ENCODE data around the gene PLXDC1. TPM values are rescaled to one million over a fixed set of nuclear protein-coding genes. Genes with fewer than 3 reads are reported as not detected.

The PLXDC1 gene
- total and polyA plus RNA-seq, 2 of the 8 experiments (the other 6 are each of a cell fraction or from before 2014, with no cell fraction given) = 4.1 to 14.6 TPM

DNA sequence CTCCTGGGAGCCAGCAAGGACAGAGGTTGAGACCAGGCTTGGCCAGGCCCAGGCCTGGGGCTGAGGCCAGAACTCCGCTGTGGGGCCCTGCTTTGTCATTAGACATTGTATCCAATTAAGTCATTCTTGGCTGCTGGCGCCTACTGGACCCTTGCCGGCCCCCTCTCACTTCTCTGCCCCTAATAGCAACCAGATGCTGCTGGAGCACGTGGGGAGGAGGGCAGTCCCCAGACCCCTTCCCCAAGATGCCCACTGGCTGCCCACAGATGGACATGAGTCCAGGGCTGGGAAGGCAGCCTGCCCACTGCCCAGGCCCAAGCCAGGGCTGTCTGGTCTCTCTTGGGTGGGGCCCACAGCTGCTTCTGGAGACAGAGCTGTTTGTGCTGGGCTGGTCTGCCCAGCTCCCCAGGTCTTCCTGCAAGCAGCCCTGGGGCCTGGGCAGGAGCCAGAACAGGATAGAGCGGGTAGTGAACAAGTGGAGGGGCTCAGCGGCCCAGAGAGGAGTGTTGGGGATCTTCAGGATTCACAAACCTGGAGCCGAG lies 7.8 kb downstream of the PLXDC1 start:
- Histone ChIP-seq H3K4me2 (ENCODE audit: insufficient read depth in 1 of 2, low read depth in 2 of 2, low read length in 2 of 2) (no peak overlapping the region), H3K79me2 (ENCODE audit: control insufficient read depth in 1 of 2, insufficient read depth in 2 of 2, low read length in 2 of 2) (no peaks in the 10 kb centered on the region), H4K8ac (ENCODE audit: extremely low read depth, insufficient read depth, low read length) (no peak overlapping the region), H3K9me3 (ENCODE audit: insufficient read depth in 2 of 2, low read depth in 1 of 2, low read length in 1 of 2) (no peaks in the 10 kb centered on the region), H2BK120ac (replicated peaks; ENCODE audit: low read depth, low read length) (no peak overlapping the region), H2BK12ac (ENCODE audit: low read depth, low read length) (no peak overlapping the region), H2AFZ (ENCODE audit: low read length) (no peak overlapping the region), H2AK5ac (ENCODE audit: low read depth, low read length) (no peak overlapping the region), H3K14ac (ENCODE audit: insufficient read length) (no peak overlapping the region), H4K91ac (replicated peaks; ENCODE audit: insufficient read length, low read length) (no peak overlapping the region), H3K27ac (ENCODE audit: low read depth, low read length) (no peak overlapping the region), H3K4ac (replicated peaks; ENCODE audit: insufficient read length, low read depth, low read length) (no peak overlapping the region), H3K23me2 (ENCODE audit: low read depth, low read length) (no peaks in the 10 kb centered on the region), H2BK5ac (ENCODE audit: low read depth, low read length) (no peak overlapping the region), H3K9ac (replicated peaks in 1 of 4; ENCODE audit: extremely low read depth in 1 of 4, low read depth in 3 of 4, low read length in 3 of 4) (no peak overlapping the region), H2BK15ac (ENCODE audit: low read length) (no peak overlapping the region), H3K18ac (ENCODE audit: extremely low read depth, low read length) (no peak overlapping the region), H3K56ac (replicated peaks; ENCODE audit: insufficient read length, low read depth, low read length) (no peak overlapping the region), H3K23ac (ENCODE audit: insufficient read length) (no peak overlapping the region), H2BK20ac (ENCODE audit: low read length) (no peak overlapping the region), H3K79me1 (ENCODE audit: low read depth, low read length) (no peaks in the 10 kb centered on the region), H3K36me3 (ENCODE audit: control insufficient read depth in 2 of 4, insufficient read depth in 4 of 4, low read length in 3 of 4) (no peaks in the 10 kb centered on the region), H3K4me1 (replicated peaks in 1 of 4; ENCODE audit: control insufficient read depth in 3 of 4, insufficient read depth in 4 of 4, low read length in 3 of 4) (0 out of 7 replicates have a peak, but pooled peaks cover 0 to 4% (median 0%) of the 10 kb centered on the region in 4 experiments), H4K20me1 (replicated peaks in 1 of 2; ENCODE audit: control insufficient read depth in 1 of 2, insufficient read depth in 2 of 2, low read length in 2 of 2) (no peaks in the 10 kb centered on the region), H4K5ac (ENCODE audit: insufficient read length, low read depth, low read length) (no peak overlapping the region), H3K27me3 (replicated peaks in 1 of 4; ENCODE audit: control insufficient read depth in 3 of 4, extremely low read depth in 1 of 4, insufficient read depth in 3 of 4, low read length in 3 of 4) (no peaks in the 10 kb centered on the region), H3K4me3 (ENCODE audit: extremely low read depth in 1 of 4, insufficient read depth in 2 of 4, low read depth in 3 of 4, low read length in 4 of 4) (no peak overlapping the region)
- 86% methylated on average over 4 of the region's 7 CpGs; no CpG with 5 or more reads in 1 of the 2 experiments for WGBS, 2 experiments (ENCODE audit: extremely low coverage in 1 of 2, insufficient coverage in 1 of 2, insufficient read length in 1 of 2, insufficient replicate concordance in 2 of 2, low coverage in 1 of 2, low lambda C conversion rate in 2 of 2, missing lambda C conversion rate in 1 of 2)
- POLR2A ChIA-PET (ENCODE audit: partially characterized antibody) = interaction anchor here (1.5 kb wide), 1 partner anchor 10 kb away, joined by 3 read pairs; no protein-coding TSS in a partner anchor
- FAIRE-seq (no peak), DNase-seq (ENCODE audit: low read depth in 1 of 2, low spot score in 2 of 2) (no peak)
- CTCF ChIA-PET (ENCODE audit: partially characterized antibody) = interaction anchor here (0.7 to 3.7 kb wide), 7 partner anchors 10 to 164 kb away, joined by 3 to 23 read pairs (median 7); partner anchors contain the start of gene ARL5C
- TF ChIP-seq MAFK (IDR thresholded peaks at IDR 0.05; ENCODE audit: low read depth, low read length) (no peak), CREB1 (IDR thresholded peaks at IDR 0.05) (no peak), GTF2F1 (IDR thresholded peaks at IDR 0.05; ENCODE audit: borderline replicate concordance, low read depth, low read length) (no peak), NANOG (IDR thresholded peaks at IDR 0.05; ENCODE audit: insufficient read depth, low read depth, low read length, poor library complexity, severe bottlenecking) (no peak), KDM5A (IDR thresholded peaks at IDR 0.05; ENCODE audit: low read length) (no peak), SIX5 (IDR thresholded peaks at IDR 0.05; ENCODE audit: low read depth, low read length) (no peak), CBX8 (IDR thresholded peaks at IDR 0.05; ENCODE audit: borderline replicate concordance, low read depth, low read length) (no peak)

Measured in H1 (cell line).